Caco-2 (cell line): ENCODE measurements around the gene PACC1. TPM values are rescaled to one million over a fixed set of nuclear protein-coding genes. Genes with fewer than 3 reads are reported as not detected.
"Not testable (repeated sequence)": the region's sequence is repeated elsewhere in the genome, so short reads cannot be mapped to it uniquely, and the experiment has no call there.

ENCODE experiments used
- BruUV-seq: library from RNA; stranded (reverse); fragments of 400-500 nt; replicated peaks from 2 replicates; lab custom pipeline; 2021; lab: Mats Ljungman, UMichigan
- CTCF ChIA-PET: fragments of 300-600 bp; sonication (Branson Sonifier 250); formaldehyde crosslinking; loops from one replicate; lab custom pipeline; 2022; ENCODE audit warnings: antibody characterized with exemption; lab: Charles Lee
- POLR2A ChIA-PET: fragments of 300-600 bp; sonication (Branson Sonifier 250); formaldehyde crosslinking; loops from one replicate; lab custom pipeline; 2022; ENCODE audit warnings: antibody characterized with exemption; lab: Charles Lee
- DNase-seq, 2 experiments: peaks; one replicate each; pipeline versions ENCODE4 v3.0.0 to v3.0.0-alpha.2; 2020 to 2022
- H3K27me3 ChIP-seq: replicated peaks from 2 replicates; pipeline ENCODE4 v1.6.0; 2011; ENCODE audit warnings: low read length; ENCODE audit not compliant: control insufficient read depth, insufficient read depth
- H3K36me3 ChIP-seq: 2 replicates; pipeline ENCODE4 v1.5.1; 2011; ENCODE audit warnings: low read length; ENCODE audit not compliant: control insufficient read depth, insufficient read depth
- H3K4me1 ChIP-seq: fragments of 250-450 bp; sonication (Bioruptor Pico); 2 replicates; pipeline ENCODE4 v1.5.1; 2020; ENCODE audit warnings: mild to moderate bottlenecking
- H3K4me3 ChIP-seq: 2 replicates; pipeline ENCODE4 v1.5.1; 2011; ENCODE audit warnings: low read depth, mild to moderate bottlenecking, control low read depth, low read length
- H3K9me3 ChIP-seq: fragments of 250-450 bp; sonication (Bioruptor Pico); 2 replicates; pipeline ENCODE4 v1.5.1; 2020; ENCODE audit warnings: mild to moderate bottlenecking, moderate library complexity
- H3K27ac Mint-ChIP-seq: one replicate; pipeline ENCODE4 v1.8.0; 2022; ENCODE audit warnings: mixed read lengths; ENCODE audit not compliant: unreplicated experiment
- H3K27me3 Mint-ChIP-seq: one replicate; pipeline ENCODE4 v1.8.0; 2022; ENCODE audit warnings: mixed read lengths; ENCODE audit not compliant: insufficient read depth, unreplicated experiment
- H3K36me3 Mint-ChIP-seq: one replicate; pipeline ENCODE4 v1.8.0; 2022; ENCODE audit warnings: mild to moderate bottlenecking, mixed read lengths; ENCODE audit not compliant: insufficient read depth, unreplicated experiment
- H3K4me1 Mint-ChIP-seq: one replicate; pipeline ENCODE4 v1.8.0; 2022; ENCODE audit warnings: low read depth, mixed read lengths; ENCODE audit not compliant: unreplicated experiment
- H3K4me3 Mint-ChIP-seq: one replicate; pipeline ENCODE4 v1.8.0; 2022; ENCODE audit warnings: mild to moderate bottlenecking, moderate library complexity, mixed read lengths; ENCODE audit not compliant: unreplicated experiment
- H3K9me3 Mint-ChIP-seq: one replicate; pipeline ENCODE4 v1.8.0; 2022; ENCODE audit warnings: mixed read lengths; ENCODE audit not compliant: unreplicated experiment
- CTCF ChIP-seq, 2 experiments: fragments of 200-600 bp in 1 of 2; IDR thresholded peaks; 1 replicate in 1 of 2; 2 replicates in 1 of 2; pipeline versions ENCODE4 v1.5.1 to v1.8.0; 2011 to 2022; ENCODE audit warnings: antibody characterized with exemption in 1 of 2, control low read depth in 1 of 2, inconsistent platforms in 1 of 2, low read depth in 1 of 2, low read length in 1 of 2, mild to moderate bottlenecking in 1 of 2, moderate library complexity in 1 of 2; ENCODE audit not compliant: insufficient read depth in 1 of 2, severe bottlenecking in 1 of 2, unreplicated experiment in 1 of 2
- intact Hi-C: fragments of 100-400 bp; cut with micrococcal nuclease; formaldehyde crosslinking; loops from one replicate; pipeline ENCODE4 v1.10.0; 2022; ENCODE audit not compliant: unreplicated experiment
- total RNA-seq: library from RNA; stranded (reverse); gene quantifications from 2 replicates; pipeline ENCODE4 v1.2.3, GENCODE V29; 2022

The PACC1 gene
- total RNA-seq, 1 experiment from 2014 or later = 15.6 TPM

DNA sequence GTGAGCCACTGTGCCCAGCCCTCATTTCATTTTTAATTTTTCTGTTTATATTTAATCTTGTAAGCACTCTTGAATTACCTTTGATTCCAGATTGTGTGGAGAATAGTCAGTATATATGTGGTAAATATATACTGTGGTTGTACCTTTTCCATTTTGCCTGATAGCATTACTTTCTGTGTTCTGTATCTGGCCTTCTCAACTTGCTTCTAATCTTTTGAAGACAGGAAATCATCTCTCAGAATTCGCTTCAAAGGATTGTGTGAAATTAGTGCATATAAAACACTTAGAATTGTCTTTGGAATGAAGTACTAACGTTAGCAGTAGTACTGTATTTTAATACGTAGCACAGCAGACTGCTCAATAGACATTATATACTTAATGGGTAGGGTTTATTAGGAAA is 91.6 kb downstream of the PACC1 start:
- ChIA-PET POLR2A (no interaction called here), CTCF (no interaction called here)
- Mint-ChIP-seq H3K4me1 (no peaks in the 10 kb centered on the region), H3K4me3 (no peak overlapping the region), H3K36me3 (peaks cover 6% of the 10 kb centered on the region), H3K9me3 (no peaks in the 10 kb centered on the region), H3K27ac (no peak overlapping the region), H3K27me3 (no peaks in the 10 kb centered on the region)
- no peak for DNase-seq
- intact Hi-C loops = no loop called here
- Histone ChIP-seq H3K4me1 (no peaks in the 10 kb centered on the region), H3K36me3 (no peaks in the 10 kb centered on the region), H3K27me3 (no peaks in the 10 kb centered on the region), H3K9me3 (no peaks in the 10 kb centered on the region), H3K4me3 (no peak overlapping the region)
- TF ChIP-seq CTCF (IDR thresholded peaks at IDR 0.05; ENCODE audit: insufficient read depth in 1 of 2, low read depth in 1 of 2, low read length in 1 of 2, severe bottlenecking in 1 of 2, unreplicated experiment in 1 of 2) = no peak
- no TSS peak for BruUV-seq

- BruUV-seq, H3K9me3 ChIP-seq, POLR2A ChIA-PET, intact Hi-C loops, H3K4me3 Mint-ChIP-seq, H3K27ac Mint-ChIP-seq, H3K27me3 ChIP-seq, CTCF ChIA-PET, H3K4me1 Mint-ChIP-seq, H3K4me3 ChIP-seq, H3K4me1 ChIP-seq, H3K9me3 Mint-ChIP-seq, DNase-seq, H3K36me3 ChIP-seq, H3K27me3 Mint-ChIP-seq: not testable (repeated sequence)
- H3K36me3 Mint-ChIP-seq = peaks cover 12% of the 10 kb centered on the region
These were observed 93.7 kb downstream of the PACC1 start for GRCh38 chr1:212321031-212321430.

DNA sequence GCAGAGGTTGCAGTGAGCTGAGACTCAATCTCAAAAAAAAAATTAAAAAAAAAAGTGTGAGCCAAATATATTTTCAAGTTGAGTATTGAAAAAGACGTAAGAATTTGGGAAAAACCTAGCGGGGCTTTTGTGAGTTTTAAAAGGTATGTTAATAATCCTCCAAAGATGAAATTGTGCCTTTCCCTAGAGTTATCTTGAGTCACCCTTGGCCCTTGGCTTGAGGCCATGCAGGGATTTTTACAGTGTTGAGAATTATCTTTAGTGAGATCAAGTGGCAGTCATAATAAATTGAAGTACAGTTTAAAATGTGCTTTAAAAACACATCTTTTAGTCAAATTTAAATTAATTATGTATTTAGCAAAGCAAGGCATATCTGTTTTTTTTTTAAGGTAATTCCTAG is 96.8 kb downstream of the PACC1 start:
- ChIA-PET POLR2A (no interaction called here), CTCF (no interaction called here)
- Mint-ChIP-seq H3K4me1 (peaks cover 12% of the 10 kb centered on the region), H3K9me3 (no peaks in the 10 kb centered on the region), H3K27me3 (no peaks in the 10 kb centered on the region), H3K4me3 (no peak overlapping the region), H3K36me3 (peaks cover 12% of the 10 kb centered on the region), H3K27ac (no peak overlapping the region)
- Histone ChIP-seq H3K27me3 (no peaks in the 10 kb centered on the region), H3K4me3 (no peak overlapping the region), H3K36me3 (no peaks in the 10 kb centered on the region), H3K9me3 (no peaks in the 10 kb centered on the region), H3K4me1 (peaks cover 22% of the 10 kb centered on the region)
- no peak for DNase-seq
- no TSS peak for BruUV-seq
- intact Hi-C loops = loop anchor here (2.0 kb wide), 2 partner anchors 247 to 255 kb away; no protein-coding TSS in a partner anchor
- TF ChIP-seq CTCF (IDR thresholded peaks at IDR 0.05; ENCODE audit: insufficient read depth in 1 of 2, low read depth in 1 of 2, low read length in 1 of 2, severe bottlenecking in 1 of 2, unreplicated experiment in 1 of 2) = no peak
